ENCODE data around the gene REELD1.

The REELD1 gene

DNA sequence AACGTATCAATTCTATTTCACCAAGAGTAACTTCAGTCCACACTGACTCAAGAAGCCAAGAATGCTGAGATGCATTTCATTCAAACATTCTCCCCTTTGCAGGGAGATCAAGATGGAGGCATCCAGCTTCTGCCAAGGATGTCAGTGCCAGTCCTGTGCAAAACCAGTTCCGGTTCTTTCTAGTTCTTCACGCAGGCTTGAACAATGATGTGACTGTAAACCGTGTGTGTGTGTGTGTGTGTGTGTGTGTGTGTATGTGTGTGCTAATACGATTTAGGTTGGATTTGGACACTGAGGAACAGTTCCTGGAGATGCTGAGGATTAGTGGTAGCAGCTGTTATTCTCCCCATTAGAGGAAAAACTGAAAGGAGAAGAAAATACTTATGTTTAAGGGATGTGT is at the start of gene REELD1:
Gene REELD1 (plus strand): TSS at position 301 of the 400 bp plus-strand sequence. CDS start 2,415 bp downstream, outside the sequence.
- DNase-seq = no peak

GRCh38 chr4:146165221-146165620 is 49.1 kb upstream of the REELD1 start:
- no peak for DNase-seq

DNA sequence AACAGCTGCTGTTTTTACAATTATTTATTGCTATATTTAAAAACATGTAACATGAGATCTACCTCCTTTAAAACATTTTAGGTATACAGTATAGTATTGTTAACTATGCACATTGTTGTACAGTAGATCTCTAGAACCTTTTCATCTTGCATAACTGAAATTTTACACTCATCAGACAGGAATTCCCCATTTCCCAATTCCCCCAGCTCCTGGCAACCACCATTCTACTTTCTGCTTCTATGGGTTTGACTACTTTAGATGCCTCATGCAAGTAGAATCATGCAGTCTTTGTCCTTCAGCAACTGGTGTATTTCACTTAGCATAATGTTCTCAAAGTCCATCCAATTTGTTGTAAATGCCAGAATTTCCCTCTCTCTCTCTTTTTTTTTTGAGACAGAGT is 48.5 kb upstream of the REELD1 start:
- DNase-seq = no peak

DNA sequence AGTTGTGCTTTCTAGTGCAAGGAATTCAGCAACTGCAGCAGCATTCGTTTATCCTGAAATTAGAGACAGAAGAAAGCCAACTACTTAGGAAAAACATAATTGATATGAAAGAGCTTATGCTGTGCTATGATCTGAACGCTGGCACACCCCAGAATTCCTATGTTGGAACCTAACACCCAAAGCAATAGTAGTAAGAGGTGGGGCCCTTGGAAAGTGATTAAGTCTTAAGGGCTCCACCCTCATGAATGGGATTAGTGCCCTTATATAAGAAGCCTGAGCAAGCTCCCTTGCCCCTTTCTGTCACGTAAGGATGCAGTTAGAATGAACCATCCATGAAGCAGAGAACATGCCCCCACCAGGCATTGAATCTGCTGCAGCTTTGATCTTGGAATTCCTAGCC is 44.2 kb upstream of the REELD1 start:
- DNase-seq = no peak

DNA sequence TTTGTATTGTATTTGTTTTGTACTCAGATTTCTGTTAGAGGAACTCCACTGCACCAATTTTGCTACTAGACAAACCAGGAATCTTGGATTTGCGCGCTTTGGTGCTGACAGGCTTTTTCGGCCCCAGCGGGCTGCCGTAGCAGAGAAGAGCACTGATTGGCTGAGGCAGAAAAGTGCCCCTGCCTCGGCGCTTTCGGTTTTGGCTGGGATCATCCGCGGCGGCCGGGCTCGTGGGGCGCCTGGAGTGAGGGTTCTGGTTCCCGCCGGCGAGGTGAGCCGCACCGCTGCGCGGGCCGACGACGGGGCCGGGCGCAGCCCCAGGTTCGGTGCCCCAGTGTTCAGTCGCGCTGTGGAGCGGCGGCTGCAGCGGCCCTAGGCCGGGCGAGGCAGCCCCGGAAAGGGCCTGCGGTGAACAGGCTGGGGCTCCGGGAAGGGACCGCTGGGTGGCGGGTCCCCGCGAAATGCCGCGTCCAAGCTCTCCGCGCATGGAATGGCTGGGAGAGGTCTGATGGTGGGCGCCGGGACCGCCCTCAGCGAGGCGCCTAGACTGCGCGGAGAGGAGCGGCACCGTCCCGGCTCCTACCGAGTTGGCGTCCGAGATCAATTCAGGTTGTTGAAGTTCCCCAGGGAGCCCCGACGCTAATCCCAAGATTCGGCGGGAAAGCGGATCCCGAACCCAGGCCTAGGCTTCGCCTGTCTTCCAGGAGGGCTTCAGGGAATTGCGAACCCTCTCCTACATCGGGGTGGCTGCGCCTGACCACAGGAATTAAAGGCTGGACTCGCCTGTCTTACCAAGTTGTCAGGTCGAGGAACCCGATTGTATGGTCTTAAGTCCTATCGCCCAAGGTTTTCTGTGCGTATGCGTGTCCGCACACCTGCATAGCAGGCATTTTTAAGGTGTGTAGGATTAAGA is 38.5 kb upstream of the REELD1 start, which contains the start of gene LSM6:
Gene LSM6 (plus strand): TSS at position 178 of the 913 bp plus-strand sequence. CDS start 7,204 bp downstream, outside the sequence.
- DNase-seq = peak; percentile 37 to 48

DNA sequence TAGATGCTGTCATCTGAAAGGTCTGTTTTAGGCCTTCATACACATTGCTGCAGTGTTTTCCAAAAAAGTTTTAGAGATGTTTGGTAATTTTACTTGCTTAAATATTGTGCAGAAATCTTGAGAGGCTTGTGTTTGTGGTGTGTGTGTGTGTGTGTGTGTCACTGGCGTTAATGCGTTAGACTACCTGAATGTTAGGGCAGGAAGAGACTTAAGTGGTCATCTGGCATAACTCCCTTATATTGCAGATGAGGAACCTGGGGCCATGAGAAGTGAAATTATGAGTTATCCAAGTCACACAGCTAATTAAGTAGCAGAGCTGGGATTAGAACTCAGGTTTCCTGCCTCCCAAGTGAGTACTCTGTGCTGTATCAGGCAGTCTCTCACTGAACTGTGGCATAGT is 37.4 kb upstream of the REELD1 start:
- DNase-seq = no peak

DNA sequence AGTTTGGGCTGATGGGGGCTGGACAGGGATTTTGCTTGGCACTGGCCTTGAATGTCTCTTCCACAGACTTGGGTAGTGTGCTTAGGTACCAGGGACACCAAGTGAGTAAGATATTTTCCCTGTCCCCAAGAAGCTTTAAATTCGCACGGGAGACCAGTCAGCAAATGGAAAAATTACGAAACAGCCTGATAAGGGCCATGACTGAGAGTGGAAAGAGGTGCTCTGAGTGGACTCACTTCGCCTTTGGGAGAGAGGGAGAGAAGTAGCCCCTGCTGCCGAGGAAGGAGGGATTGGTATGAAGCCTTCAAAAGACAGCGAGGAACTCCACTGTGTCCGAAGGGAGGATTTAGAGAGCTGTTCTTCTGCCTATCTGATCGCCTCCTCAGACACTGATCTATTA is 36.2 kb upstream of the REELD1 start:
- no peak for DNase-seq

DNA sequence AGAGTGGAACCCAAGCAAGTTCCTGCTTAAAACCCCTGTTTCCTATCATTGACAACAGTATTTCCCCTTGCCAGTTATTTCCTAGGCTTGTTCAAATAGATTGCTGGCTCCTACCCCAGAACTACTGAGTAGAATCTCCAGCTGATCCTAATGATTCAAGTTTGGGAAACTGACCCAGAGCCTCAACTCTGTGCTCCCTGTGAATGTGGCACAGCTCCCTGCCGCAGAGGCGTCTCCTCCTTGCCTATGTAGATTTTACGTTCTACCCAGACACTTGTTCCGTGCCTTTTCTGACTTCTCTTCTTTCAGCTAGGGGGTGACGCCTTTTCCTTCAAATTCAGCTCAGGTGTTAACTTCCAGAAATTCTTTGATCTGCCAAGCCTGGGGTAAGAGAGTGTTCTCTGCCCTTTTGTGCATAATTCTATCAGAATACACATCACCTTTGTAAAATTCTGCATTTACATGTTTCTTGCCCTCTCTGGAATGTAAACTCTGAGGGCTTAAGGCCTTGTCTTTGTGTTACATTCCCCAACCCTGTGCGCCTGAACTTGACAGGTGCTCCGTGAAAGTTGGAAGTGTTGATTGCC is 34.5 kb upstream of the REELD1 start:
- no peak for DNase-seq

GRCh38 chr4:146182443-146182842 is 31.9 kb upstream of the REELD1 start:
- DNase-seq = no peak

DNA sequence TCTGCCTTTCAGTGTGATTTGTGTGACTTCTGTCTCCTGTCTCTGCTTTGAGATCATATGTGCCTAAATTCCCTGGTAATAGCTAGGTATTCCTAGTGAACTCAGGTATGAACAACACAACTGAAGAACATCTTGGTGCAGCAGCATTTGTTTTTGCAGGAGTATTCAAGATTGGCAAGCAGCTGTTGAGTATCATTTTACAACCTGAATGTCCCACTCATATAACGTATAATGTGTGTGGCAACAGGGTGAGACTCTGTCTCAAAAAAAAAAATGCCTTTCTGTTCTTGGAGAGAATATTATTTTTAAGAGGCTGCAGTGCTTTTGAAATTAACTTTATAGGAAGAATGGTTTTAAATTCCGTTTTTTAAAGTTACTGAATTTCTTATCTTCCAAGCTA is 31.1 kb upstream of the REELD1 start:
- no peak for DNase-seq

GRCh38 chr4:146186041-146186440 is 28.3 kb upstream of the REELD1 start:
- DNase-seq = no peak

- no peak for DNase-seq
Measured at GRCh38 chr4:146186596-146186995, 27.7 kb upstream of the REELD1 start.

GRCh38 chr4:146190456-146190855 is 23.9 kb upstream of the REELD1 start:
- DNase-seq = no peak

- no peak for DNase-seq
Measured at GRCh38 chr4:146191766-146192458, 22.4 kb upstream of the REELD1 start.

DNA sequence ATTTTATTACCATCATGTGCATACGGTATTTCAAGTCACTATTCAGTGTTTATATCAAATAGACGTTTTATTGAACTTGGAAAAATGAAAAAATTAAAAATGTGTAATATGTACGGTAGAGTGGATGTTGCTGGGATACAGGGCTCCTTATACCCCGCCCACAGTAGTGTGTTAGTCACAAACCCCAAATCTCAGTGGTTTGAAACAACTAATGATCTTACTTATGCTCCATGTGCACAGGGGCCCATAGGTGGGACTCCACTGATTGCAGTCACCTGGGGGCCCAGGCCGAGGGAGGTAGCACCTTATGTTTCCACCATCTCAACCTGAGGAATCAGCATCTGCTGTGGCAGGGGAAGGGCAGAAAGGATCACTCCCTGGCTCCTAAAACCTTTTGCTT is 20.7 kb upstream of the REELD1 start:
- DNase-seq = no peak

DNA sequence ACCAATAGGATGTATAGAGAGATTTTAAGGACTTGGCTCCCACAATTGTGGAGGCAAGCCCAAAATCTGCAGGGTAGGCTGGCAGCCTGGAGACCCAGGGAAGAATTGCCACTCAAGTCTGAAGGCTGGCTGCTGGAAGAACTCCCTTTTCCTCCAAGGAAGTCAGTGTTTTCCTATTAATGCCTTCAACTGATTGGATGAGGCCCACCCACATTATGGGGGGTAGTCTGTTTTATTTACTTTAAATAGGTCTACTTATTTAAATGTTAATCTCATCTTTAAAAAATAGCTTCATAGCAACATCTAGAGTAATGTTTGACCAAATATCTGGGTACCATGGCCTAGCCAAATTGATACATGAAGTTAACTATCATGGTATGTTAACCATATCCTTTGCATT is 20.1 kb upstream of the REELD1 start:
- no peak for DNase-seq

DNA sequence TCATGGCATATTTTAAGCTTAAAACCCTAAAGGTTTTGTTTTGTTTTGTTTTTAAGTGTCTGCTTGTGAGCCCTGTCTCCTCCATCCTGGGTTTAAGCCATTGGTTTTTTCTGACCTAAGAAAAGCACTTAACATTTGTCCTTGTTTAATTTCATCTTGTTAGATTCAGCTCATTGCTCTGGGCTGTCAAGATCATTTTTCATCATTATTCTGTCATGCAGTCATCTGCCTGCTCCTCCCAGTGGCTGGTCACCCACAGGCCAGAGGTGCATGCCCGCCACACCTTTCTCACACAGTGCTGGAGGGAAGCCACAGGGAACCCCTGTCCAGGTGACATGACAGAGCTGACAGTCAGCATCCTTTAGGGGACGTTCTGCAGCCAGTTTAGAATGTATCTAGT is 11.7 kb upstream of the REELD1 start:
- no peak for DNase-seq

DNA sequence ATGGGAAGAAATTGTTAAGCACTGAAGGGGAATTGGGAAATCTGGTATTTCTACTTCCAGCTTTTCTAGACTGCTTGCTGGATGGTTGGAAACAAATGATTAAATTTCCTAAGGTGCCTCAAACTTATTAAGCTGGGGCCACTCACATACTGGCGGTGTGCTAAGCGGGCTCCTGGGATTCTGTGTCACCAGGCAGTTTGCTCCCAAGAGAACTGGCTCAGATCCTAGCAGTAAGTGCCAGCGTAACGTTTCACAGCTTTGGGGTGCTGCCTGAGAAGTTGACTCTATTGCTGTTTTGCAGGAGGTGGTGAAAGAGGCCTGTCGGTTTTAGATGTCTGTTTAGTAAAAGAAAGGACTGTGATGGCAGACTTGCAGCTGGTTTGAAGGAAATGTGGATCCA is 6.9 kb upstream of the REELD1 start:
- DNase-seq = no peak

DNA sequence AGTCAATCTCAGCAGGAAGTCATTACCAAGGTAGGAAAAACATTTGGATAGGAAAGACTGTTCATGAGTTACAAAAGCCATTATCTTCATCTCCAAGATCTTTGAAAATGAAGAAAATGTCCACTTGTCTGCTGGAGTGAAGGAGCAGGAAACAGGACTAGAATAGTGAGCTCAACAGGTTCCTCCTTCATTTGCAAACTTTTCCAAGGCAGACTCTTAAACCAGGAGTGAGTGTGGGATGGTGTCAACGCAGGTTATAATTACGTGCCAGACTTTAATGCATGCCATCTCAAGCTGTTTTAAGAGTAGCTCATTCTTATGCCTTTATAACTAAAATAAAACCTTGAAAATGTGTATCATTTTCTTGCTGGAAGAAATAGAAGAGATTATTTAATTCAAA is 3.4 kb upstream of the REELD1 start:
- no peak for DNase-seq

- DNase-seq = no peak
Measured at GRCh38 chr4:146211440-146211839, 2.9 kb upstream of the REELD1 start.

GRCh38 chr4:146212781-146213180 is 1.6 kb upstream of the REELD1 start:
- no peak for DNase-seq

DNA sequence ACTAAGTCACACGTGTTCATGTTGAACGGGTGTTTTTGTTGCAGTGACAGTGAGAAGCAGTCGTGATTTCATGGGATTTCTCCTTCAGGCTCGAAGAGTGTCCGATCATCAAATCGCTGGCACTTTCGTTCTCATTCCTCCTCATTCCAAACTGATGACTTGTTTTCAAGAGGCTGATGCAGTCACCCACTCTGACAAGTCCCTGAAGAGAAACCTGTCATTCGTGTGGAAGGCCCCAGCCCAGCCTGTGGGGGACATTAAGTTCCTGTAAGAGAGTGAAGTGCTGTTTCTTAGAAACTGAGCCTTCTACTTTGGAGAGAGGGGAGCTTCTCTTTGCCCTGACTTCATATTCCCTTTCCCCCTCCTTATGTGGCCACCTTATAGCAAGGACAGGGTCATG is 8.0 kb downstream of the REELD1 start:
- no peak for DNase-seq

DNA sequence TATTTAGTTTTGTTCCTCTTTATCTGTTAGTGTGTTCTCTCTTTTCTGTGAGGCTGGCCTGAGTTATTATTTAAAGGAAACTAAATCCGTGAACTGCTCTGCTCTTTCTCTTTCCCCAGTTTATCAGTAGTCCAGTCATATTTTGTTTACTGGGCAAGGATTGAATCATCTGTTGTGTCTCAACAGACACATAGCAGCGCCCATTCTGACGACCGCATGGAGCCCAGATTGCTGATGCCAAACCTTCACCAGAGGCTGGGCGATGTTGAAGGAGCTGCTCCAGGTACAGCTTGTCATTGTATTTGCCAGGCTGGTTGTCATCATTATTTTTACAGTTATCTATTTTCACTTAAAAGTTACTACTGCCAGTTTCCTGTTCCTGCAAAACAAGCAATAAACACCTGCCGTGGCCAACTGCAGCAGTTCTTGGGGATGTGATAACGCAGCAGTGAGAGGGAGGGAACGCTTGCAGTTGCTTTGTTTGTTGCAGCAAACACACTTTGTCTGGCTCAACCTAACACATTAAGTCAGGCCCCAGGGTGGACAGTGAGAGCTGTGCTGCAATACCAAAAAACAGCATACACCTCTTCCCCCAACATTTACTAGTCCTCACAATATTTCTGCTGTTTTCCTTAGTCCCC is 10.1 kb downstream of the REELD1 start:
- DNase-seq = no peak

Measured in bone marrow (tissue), 2 donors.